ENCODE measurements around the gene ATAD3C.

DNA sequence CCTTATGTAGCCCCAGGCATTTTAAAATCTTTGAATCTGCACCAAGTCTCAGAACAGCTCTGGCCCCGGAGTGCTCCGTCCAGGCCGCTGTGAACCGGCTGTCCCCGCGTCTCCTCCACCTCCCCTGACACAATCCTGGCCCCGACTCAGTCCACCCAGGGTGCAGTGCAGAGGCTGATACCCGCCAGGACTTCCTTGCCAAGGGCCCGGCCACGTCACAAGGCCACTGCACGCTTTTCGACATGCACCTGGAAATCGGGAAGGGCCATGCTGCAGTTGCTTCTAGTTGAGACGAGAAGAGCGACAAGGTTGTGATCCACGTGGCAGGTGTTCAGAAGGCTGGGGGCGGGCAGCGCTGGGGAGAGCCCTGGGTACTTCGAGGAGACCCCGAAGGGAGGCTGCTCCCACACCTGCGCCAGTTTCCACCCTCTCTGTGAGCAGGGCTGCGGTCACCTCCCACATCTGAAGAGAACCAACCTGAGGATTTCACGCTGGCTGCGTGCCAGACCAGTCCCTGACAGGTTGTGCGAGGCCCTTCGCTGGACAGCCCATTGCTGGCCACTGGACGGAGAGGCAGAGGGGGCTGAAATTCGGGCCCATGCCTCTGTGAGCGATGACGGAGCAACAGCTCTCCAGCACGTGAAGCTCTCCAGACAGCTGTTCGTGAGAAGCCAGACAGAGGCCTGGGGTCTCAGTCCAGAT, 7.3 kb upstream of the ATAD3C start:
- TF ChIP-seq, protein P1, sequence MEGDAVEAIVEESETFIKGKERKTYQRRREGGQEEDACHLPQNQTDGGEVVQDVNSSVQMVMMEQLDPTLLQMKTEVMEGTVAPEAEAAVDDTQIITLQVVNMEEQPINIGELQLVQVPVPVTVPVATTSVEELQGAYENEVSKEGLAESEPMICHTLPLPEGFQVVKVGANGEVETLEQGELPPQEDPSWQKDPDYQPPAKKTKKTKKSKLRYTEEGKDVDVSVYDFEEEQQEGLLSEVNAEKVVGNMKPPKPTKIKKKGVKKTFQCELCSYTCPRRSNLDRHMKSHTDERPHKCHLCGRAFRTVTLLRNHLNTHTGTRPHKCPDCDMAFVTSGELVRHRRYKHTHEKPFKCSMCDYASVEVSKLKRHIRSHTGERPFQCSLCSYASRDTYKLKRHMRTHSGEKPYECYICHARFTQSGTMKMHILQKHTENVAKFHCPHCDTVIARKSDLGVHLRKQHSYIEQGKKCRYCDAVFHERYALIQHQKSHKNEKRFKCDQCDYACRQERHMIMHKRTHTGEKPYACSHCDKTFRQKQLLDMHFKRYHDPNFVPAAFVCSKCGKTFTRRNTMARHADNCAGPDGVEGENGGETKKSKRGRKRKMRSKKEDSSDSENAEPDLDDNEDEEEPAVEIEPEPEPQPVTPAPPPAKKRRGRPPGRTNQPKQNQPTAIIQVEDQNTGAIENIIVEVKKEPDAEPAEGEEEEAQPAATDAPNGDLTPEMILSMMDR (IDR thresholded peaks at IDR 0.05) = no peak
- TF ChIP-seq POLR2A (IDR thresholded peaks at IDR 0.05) (no peak), POLR2AphosphoS5 (IDR thresholded peaks at IDR 0.05; ENCODE audit: insufficient read depth in 1 of 2, low read depth in 1 of 2) (peak in 1 of 2 donors; percentile 9)

Data from vagina (tissue), 2 donors.